Activated CD8-positive, alpha-beta memory T cell treated with anti-CD3 and anti-CD28 coated beads for 48 hours (primary cell): ENCODE data around the gene SRCAP.

Experiments used
- DNase-seq, 3 experiments: peaks; one replicate each; pipeline ENCODE4 v3.0.0-alpha.2; 2020; ENCODE audit warnings: low read depth in 2 of 3, low spot score in 2 of 3

SRCAP gene

DNA sequence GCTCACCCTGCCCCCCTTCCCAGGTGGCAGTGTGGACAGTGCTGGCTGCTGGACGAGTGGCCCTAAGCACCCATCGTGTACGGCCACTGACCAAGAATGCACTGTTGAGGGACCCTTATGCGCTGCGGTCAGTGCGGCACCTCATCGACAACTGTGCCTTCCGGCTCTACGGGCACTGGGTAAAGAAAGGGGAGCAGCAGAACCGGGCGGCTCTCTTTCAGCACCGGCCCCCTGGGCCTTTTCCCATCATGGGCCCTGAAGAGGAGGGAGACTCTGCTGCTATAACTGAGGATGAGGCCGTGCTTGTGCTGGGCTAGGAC, 57.8 kb downstream of the SRCAP start:
- no peak for DNase-seq

DNA sequence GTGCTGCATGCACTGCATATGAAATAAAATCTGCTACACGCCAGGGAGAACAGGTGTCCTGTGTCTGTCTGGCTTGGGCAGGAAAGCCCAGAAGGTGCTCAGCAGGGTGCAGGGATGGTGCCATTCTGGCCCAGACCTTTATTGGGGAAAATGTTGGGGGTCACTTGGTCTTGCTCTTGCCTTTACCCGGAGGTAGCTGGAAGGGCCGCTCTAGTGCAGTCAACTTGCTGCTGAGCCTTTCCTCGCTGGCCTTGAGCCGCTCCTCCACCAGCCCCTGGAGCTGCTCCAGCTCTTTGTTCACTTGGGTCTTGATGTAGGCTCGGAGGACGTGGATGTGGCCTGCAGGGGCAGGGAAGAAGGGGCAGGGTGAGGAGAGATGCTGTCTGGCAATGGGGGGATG, 58.3 kb downstream of the SRCAP start:
- DNase-seq: no peak

DNA sequence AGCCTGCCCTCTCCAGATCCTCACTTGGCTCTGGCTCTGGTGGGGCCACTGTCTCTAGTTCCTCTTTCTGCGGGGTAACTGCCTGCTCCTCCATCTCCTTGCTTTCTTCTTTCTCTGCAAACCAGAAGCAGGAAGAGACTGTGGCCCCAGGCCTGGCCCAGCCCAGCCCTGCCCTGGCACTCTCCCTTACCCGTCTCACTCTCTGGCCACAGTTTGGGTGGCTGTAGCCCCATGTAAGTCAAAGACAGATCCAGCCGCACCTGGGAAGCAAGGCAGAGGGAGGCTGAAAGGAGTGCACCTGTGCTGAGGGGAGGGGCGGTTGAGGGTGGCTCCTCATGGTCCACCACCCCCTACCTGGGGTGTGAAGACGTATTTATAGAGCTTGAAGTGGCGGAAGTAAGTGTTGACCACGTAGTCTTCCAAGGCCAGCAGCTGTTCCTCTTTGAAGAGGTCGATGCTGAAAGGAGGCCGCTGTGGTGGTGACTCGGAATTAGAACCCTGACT, 60.1 kb downstream of the SRCAP start:
- no peak for DNase-seq

DNA sequence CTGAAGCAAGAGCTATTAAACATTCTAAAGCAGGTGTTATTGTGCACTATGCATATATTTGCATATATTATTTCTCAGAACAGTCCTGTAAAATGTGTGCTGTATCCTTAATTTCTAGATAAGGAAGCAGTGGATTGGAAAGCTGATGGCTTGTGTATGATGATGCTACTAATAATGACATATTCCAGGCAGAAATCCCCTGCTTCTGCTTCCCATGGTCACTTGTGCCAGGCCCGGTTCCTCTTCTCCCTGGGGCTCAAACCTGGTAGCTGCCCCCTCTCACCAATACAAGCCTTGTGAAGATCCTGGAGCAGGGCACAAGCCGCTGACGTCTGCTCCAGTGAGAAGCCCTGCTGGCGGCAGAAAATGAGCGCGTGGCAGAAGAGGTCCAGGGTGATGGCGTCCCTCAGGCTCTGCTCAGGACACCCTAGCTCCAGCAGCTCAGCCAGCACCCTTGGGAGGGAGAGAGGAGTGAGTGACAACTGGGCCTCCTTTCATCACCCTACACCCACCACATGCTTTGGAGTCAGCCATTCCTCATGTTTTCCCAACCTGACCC, 61.1 kb downstream of the SRCAP start:
- no peak for DNase-seq

DNA sequence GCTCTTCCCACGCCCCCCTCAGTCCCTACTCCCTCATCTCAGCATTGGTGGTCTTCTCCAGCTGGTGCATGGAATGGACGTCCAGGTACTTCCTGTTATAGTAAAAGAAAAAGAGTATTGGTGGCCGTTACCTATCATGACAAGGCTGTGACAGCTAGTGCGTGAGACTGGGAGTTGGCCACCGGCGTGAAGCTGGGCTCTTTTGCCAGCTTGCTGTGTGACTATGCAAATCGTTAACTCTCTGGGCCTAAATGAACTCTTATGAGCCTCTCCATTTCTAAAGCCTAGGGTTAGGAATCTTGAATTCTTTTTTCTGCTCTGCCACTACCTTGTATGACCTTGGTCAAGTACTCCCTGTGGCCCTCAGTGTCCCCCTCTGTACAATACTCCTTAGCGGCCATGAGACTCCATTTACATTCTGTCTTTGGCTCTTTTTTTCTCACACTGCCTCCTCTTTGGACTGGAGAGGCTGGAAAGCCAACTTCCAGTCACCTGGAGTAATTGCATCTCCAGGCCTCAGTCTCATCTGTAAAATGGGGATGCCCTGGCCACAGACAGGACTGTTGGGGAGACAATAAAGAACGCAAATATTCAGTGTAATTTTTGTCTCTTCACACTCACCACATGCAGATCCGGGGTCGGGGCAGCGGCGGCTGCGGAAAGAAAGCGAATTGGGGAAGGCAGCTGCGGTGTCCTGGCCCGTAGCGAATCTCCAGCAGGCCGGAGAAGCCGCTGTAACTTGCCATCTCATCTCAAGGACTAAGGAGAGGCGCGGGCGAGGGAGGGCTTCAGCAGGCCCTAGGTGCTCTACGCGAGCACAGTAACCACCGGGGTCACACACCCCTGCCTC, 61.8 kb downstream of the SRCAP start:
- no peak for DNase-seq

DNA sequence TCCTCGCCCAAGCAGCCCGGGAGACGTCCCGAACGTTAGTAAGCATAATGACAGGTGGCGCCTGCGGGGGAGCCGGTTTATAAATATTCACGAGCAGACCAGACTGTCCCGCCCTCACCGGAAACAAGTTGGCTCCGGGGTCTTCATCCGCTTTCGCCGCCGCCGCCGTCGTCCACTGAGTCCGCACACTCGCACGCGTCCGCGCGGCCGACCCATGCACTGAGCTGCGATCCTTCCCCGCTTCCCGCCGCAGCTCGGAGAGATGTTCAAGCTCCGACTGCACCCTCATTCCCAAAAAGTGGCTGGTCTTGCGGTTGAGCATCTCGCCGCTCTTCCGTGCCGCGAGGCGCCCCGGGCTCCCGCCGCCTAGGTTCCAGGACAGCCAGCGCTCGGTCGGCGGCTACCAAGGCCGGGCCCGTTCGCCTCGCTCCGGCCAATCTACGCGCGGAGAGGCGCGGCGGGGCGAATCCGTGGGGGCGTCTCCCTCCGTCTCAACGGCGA, 62.5 kb downstream of the SRCAP start:
- DNase-seq: peak in 2 of 3 experiments; percentile 21 to 36

DNA sequence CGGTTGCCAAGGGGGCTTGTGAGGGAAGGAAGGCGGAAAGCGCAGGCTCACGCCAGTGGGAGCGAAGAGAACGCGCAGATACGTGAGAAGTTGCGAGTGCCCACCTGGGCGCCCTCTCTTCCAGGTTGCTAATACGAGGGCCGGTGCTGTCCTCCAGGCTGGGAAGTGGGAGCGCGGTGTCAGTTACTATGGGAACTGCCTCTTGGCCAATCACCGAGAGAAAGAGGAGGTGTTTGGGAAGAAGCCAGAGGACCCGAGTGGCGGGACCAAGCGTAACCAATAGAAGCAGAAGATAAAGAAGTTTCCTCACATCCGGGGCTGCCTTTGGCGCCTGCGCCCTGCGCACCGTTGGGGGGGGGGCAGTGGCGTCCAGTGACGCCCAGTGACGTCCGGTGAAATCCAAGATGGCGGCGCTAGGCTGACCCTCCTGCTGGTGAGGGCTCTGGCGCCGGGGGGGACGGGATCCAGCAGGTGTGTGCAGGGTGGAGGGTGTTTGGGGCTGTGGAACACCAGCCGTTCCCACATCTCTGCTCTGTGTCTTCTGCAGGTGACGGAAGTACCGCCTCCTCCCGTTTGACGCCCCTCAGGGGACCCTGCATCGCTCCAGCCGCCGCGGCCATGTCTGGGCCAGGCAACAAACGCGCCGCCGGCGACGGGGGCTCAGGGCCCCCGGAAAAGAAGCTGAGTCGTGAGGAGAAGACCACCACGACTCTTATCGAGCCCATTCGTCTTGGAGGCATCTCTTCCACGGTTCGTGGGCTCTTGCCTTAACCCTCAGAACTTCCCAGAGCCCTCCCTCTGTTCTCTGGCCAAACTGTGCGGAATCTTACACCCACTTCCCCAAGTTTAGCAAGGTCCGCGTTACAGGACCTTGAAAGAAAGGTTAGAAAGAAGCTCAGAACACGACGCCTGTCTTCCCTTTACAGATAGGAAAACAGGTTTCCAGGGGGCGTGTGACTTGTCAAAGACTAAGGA, 63.2 kb downstream of the SRCAP start, which contains the start of the genes CFAP119 and RNF40:
Gene CFAP119, minus strand, starts transcription at position 135 of the 975 bp plus-strand sequence. CDS start 314 bp downstream, outside the sequence.
Gene RNF40, plus strand, starts transcription at position 395 of the 975 bp plus-strand sequence. Its CDS starts 224 bp downstream, at position 619.
- DNase-seq: peak; percentile 70 to 90 (median 80)

DNA sequence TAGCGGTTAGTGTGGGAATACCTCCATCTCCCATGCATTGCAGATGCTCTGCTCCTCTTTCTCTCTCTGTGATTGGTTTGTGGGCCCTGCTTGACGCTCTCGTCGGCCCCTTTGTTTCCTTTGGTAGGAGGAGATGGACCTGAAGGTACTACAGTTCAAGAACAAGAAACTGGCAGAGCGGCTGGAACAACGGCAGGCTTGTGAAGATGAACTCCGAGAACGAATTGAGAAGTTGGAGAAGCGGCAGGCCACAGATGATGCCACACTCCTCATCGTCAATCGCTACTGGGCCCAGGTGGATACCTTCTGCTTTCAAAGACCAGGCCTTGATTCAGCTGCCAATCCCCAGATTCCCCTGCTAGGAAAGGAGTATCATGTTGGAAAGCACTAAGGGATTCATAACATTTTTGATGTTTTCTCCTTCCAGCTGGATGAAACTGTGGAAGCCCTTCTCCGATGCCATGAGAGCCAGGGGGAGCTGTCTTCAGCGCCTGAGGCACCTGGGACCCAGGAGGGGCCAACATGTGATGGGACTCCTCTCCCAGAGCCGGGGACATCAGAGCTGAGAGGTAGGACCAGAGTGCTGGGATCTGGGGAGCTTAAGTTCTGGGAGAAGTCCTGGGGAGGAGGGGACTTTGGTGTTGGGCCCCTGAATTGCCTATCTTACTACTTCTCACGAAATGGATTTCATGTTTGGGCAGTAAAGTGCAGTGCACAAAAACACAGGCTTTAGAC, 64.2 kb downstream of the SRCAP start:
- no peak for DNase-seq

DNA sequence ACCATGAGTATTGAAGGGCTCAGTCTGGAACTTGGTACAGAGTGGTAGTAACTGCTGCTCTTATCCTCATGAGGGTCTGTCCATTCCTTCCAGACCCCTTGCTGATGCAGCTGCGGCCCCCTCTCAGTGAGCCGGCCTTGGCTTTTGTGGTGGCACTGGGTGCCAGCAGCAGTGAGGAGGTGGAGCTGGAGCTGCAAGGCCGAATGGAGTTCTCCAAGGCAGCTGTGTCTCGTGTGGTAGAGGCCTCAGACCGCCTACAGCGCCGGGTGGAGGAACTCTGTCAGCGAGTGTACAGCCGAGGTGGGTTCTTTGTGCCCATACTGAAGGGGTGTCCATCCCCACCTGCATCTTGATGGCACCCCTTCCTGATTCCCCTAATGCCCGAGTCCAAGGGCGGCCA, 65.1 kb downstream of the SRCAP start:
- no peak for DNase-seq

DNA sequence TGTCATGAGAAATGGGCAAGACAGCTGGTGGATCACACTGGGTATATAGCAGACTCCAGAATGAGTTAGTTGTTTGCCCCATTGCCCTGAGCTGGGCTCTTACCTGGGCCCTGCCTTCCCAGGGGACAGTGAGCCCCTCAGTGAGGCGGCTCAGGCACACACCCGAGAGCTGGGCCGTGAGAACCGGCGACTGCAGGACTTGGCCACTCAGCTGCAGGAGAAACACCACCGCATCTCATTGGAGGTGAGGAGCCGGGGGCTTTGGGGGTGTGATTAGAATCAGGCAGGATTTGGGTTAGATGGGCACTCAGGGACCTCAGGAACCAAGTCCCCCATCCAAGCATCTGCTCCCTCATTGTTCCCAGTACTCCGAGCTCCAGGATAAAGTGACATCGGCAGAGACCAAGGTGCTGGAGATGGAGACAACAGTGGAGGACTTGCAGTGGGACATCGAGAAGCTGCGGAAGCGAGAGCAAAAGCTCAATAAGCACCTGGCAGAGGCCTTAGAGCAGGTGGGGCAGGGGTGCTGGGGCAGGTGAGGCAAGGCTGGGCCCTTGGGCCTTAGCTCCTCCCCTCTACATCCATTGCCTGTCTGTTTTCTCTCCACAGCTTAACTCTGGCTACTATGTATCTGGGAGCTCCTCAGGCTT, 66.0 kb downstream of the SRCAP start:
- no peak for DNase-seq

DNA sequence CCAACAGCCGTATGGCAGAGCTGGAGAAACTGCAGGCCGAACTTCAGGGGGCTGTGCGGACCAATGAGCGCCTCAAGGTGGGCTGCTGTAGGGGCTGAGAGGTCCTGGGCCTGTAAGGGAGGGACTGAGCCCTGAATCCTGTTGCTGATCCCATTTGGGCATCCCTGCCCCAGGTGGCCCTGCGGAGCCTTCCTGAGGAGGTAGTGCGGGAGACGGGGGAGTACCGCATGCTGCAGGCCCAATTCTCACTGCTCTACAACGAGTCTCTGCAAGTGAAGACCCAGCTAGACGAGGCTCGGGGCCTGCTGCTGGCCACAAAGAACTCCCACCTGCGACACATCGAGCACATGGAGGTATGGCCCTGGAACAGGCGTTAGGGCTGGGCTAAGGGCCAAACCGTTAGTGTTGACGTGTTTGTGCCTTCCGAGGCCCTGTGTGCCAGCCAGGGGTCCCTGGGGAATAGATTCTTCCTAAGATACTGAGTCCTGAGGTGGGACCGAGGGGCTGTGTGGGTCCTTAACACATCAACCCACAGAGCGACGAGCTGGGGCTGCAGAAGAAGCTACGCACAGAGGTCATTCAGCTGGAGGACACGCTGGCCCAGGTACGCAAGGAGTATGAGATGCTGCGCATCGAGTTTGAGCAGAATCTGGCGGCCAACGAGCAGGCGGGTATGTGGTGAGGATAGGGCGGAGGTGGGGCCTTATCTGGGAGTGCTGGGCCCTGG, 67.4 kb downstream of the SRCAP start:
- no peak for DNase-seq

DNA sequence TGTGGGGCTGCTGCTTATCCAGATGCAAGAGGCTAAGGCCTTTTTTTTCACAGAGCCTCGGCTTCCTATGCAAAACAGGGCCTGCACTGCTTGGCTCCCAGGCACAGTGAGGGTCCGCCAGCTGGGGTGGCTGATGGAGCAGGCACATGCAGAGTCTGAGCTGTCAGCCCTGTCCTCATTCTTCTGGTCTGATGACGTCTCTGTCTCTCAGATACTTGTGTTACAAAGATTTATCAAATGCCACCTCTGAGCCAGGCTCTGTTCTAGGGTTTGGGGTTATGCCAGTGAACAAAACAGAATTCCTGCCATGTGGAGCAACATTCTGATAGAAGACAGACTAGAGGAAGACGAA, 67.9 kb downstream of the SRCAP start:
- DNase-seq: no peak

DNA sequence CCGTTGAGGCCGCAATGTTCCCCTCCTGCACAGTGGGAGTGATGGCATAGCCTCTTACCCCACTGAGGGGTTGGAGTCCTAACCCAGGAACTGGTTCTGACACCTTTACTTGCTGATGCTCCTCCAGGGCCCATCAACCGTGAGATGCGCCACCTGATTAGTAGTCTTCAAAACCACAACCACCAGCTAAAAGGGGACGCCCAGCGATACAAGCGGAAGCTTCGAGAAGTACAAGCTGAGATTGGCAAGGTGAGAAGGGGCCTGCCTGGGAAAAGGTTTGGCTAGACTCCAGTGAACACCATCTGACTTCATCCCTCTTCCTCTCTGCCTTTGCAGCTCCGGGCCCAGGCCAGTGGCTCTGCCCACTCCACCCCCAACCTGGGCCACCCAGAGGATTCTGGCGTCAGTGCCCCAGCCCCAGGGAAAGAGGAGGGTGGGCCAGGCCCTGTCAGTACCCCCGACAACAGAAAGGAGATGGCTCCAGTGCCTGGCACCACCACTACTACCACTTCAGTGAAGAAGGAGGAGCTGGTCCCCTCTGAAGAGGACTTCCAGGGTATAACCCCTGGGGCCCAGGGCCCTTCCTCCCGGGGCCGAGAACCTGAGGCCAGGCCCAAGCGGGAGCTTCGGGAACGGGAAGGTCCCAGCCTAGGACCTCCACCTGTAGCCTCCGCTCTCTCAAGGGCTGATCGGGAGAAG, 68.9 kb downstream of the SRCAP start:
- no peak for DNase-seq

DNA sequence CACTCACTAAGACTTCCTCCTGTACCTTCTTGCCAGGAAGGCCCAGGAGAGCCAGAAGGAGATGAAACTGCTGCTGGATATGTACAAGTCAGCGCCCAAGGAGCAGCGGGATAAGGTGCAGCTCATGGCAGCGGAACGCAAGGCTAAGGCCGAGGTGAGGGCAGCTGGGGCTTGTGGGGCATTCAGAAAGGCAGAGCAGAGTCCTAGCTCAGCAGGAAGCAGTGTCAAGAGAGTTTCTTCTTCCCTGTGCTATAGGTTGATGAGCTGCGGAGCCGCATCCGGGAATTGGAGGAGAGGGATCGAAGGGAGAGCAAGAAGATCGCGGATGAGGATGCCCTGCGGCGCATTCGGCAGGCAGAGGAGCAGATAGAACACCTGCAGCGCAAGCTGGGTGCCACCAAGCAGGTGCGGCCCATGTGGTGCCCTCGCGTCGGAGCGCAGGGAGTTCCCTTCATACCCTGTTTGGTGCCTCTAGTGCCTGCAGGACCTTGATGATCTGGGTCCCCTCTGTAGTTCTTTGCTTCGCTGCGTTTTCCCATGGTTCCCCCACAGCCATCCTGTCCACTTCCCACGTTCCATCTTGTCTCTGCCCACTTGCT, 69.7 kb downstream of the SRCAP start:
- DNase-seq: no peak

DNA sequence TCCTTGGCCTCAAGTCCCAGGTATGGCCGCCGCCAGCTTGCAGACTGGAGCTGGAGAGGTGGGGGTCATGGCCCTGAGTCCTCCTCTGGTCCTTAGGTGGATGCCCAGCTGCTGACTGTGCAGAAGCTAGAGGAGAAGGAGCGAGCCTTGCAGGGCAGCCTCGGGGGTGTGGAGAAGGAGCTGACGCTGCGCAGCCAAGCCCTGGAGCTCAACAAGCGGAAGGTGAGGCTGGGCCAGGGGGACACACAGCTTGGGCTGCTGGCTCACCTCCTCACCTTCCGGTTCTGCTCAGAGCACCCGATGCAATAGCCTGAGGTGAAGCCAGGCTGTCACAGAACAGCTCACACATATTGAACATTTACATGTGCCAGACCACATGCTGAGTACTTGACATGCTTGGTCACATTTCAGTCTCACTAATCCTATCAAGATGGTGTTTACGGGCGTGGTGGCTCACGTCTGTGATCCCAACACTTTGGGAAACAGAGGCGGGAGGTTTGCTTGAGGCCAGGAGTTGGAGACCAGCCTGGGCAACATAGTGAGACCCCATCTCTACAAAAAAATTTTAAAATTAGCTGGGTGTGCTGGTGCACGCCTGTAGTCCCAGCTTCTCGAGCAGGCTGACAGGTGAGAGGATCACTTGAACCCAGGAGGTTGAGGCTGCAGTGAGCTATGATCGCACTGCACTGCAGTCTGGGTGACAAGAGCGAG, 70.6 kb downstream of the SRCAP start:
- no peak for DNase-seq

DNA sequence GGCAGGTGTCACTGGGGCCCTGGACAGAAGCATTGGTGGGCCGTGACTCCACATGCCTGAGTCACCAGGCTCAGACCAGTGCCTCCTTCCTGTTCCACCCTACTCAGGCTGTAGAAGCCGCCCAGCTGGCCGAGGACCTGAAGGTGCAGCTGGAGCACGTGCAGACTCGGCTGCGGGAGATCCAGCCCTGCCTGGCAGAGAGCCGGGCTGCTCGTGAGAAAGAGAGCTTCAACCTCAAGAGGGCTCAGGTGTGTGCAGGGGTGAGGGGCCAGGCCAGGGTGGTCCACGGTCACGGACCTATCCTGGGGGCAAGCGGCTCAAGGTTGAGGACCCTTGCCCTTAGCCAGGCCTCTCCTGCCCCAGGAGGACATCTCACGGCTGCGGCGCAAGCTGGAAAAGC, 72.8 kb downstream of the SRCAP start:
- DNase-seq: no peak

DNA sequence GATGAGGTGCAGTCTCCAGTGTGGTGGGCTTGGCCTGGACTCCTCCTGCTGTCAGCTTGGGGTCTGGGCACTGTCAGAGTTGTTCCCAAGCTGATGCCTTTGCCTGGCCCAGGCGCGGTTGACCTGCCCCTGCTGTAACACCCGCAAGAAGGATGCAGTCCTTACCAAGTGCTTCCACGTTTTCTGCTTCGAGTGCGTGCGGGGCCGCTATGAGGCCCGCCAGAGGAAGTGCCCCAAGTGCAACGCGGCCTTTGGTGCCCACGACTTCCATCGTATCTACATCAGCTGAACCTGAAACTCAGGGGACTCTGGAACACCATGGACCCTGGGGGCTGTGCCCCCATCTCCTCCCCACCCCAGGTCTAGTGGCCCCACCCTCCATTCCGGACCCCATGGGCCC, 74.9 kb downstream of the SRCAP start:
- DNase-seq: no peak
